Uterus (tissue), 2 donors: Measurements from ENCODE around the gene DFFA.

Experiments
- CTCF ChIP-seq, 4 experiments: fragments of 200-600 bp in 2 of 4; fragments of 450-650 bp in 2 of 4; sonication (generic) in 2 of 4; IDR thresholded peaks; one replicate each; pipeline ENCODE4 v1.5.1; 2016 to 2019; ENCODE audit warnings: antibody characterized with exemption in 4 of 4, mild to moderate bottlenecking in 2 of 4, moderate library complexity in 1 of 4
- POLR2A ChIP-seq, 2 donors: fragments of 450-650 bp; IDR thresholded peaks; one replicate each; pipeline ENCODE4 v1.6.1; 2016; ENCODE audit warnings: antibody characterized with exemption in 2 of 2, mild to moderate bottlenecking in 1 of 2, moderate library complexity in 1 of 2

DNA sequence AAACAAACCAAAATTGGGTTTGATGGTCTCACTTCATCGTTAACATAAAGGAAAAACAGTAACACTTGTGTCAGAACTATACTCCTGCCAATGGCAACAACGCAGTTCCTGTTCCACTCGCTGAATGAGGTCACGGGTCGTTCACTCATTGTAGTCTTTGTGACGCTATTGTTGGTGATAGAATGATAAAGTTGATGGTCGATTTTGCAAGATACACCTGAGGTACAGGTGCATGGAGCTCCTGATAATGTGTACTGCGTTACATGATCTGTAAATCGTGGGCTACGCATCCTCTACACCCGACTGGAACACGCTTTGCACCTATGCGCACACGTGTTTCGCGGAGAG is 42.5 kb downstream of the DFFA start:
- TF ChIP-seq CTCF (IDR thresholded peaks at IDR 0.05) (no peak), POLR2A (IDR thresholded peaks at IDR 0.05) (no peak)
